Cerebellar nuclear complex (tissue), 1 donor: Measurements from ENCODE around the gene CCR5AS.

Experiments
- DNase-seq, 2 experiments: peaks; one replicate each; lab custom pipeline; 2025; lab: John Stamatoyannopoulos, UW

CCR5AS gene

GRCh38 chr3:46380471-46381221, 26.2 kb downstream of the CCR5AS start:
- DNase-seq = no peak

- no peak for DNase-seq
Measured at GRCh38 chr3:46378426-46378942, 28.4 kb downstream of the CCR5AS start.

GRCh38 chr3:46375814-46376213, 31.1 kb downstream of the CCR5AS start:
- DNase-seq = no peak

GRCh38 chr3:46375218-46375617, 31.6 kb downstream of the CCR5AS start:
- no peak for DNase-seq

GRCh38 chr3:46374755-46375154, 32.1 kb downstream of the CCR5AS start:
- DNase-seq = no peak

GRCh38 chr3:46372492-46373359, 34.1 kb downstream of the CCR5AS start:
- DNase-seq = no peak

GRCh38 chr3:46371519-46372340, 35.1 kb downstream of the CCR5AS start:
- DNase-seq = no peak

GRCh38 chr3:46370839-46371518, 35.9 kb downstream of the CCR5AS start, which contains the start of gene CCR5:
TSS of gene CCR5 (plus strand) at chr3:46370946. CDS start at chr3:46372903, 1,957 bp downstream.
- DNase-seq = no peak

GRCh38 chr3:46369675-46370132, 37.2 kb downstream of the CCR5AS start:
- no peak for DNase-seq

- DNase-seq = no peak
Measured at GRCh38 chr3:46369151-46369550, 37.7 kb downstream of the CCR5AS start.

- DNase-seq = no peak
Measured at GRCh38 chr3:46368569-46368968, 38.3 kb downstream of the CCR5AS start.

- DNase-seq = no peak
Measured at GRCh38 chr3:46367811-46368210, 39.1 kb downstream of the CCR5AS start.

GRCh38 chr3:46365737-46366524, 40.9 kb downstream of the CCR5AS start:
- DNase-seq = no peak

GRCh38 chr3:46365041-46365440, 41.8 kb downstream of the CCR5AS start:
- DNase-seq = no peak

GRCh38 chr3:46361408-46362283, 45.2 kb downstream of the CCR5AS start:
- DNase-seq = no peak

- no peak for DNase-seq
Measured at GRCh38 chr3:46360907-46361306, 46.0 kb downstream of the CCR5AS start.

- DNase-seq = no peak
Measured at GRCh38 chr3:46359733-46360493, 47.0 kb downstream of the CCR5AS start.

GRCh38 chr3:46358466-46358865, 48.4 kb downstream of the CCR5AS start:
- no peak for DNase-seq

GRCh38 chr3:46356909-46357308, 50.0 kb downstream of the CCR5AS start:
- no peak for DNase-seq
